Heart left ventricle (tissue), 16 donors: Measurements from ENCODE around the gene NKX3-2. TPM values are rescaled to one million over a fixed set of nuclear protein-coding genes. Genes with fewer than 3 reads are reported as not detected.

Source experiments
- ATAC-seq, 4 donors: fragments of 200-7000 bp; cut with Tn5 transposase; one replicate each; pipeline ENCODE4 v1.9.1; 2020 to 2022; ENCODE audit warnings: moderate library complexity in 4 of 4, mild to moderate bottlenecking in 3 of 4, moderate number of reproducible peaks in 1 of 4
- DNase-seq, 5 donors: peaks; one replicate each; pipeline ENCODE4 v3.0.0-alpha.2; 2020
- H3K27ac ChIP-seq, 12 donors: fragments of 200-600 bp; sonication (generic) in 4 of 12; one replicate each; pipeline versions ENCODE4 v1.5.0 to v1.8.0; 2016 to 2022; ENCODE audit warnings: mild to moderate bottlenecking in 2 of 12
- H3K27me3 ChIP-seq, 9 donors: fragments of 200-600 bp; sonication (generic) in 2 of 9; one replicate each; pipeline versions ENCODE4 v1.5.1 to v1.8.0; 2016 to 2022; ENCODE audit warnings: mild to moderate bottlenecking in 3 of 9
- H3K36me3 ChIP-seq, 9 donors: fragments of 200-600 bp; sonication (generic) in 2 of 9; one replicate each; pipeline versions ENCODE4 v1.5.0 to v1.8.0; 2018 to 2022; ENCODE audit warnings: mild to moderate bottlenecking in 2 of 9
- H3K4me1 ChIP-seq, 12 donors: fragments of 200-600 bp; sonication (generic) in 4 of 12; one replicate each; pipeline versions ENCODE4 v1.5.0 to v1.8.0; 2016 to 2022; ENCODE audit warnings: mild to moderate bottlenecking in 3 of 12
- H3K4me3 ChIP-seq, 12 donors: fragments of 200-600 bp; sonication (generic) in 4 of 12; one replicate each; pipeline versions ENCODE4 v1.5.0 to v1.8.0; 2017 to 2022; ENCODE audit warnings: mild to moderate bottlenecking in 9 of 12, moderate library complexity in 4 of 12
- H3K9me3 ChIP-seq, 12 donors: fragments of 200-600 bp; sonication (generic) in 4 of 12; one replicate each; pipeline versions ENCODE4 v1.5.0 to v1.8.0; 2016 to 2022; ENCODE audit warnings: mild to moderate bottlenecking in 1 of 12
- POLR2A ChIP-seq, 2 donors: fragments of 450-650 bp; IDR thresholded peaks; one replicate each; pipeline ENCODE4 v1.6.1; 2017; ENCODE audit warnings: antibody characterized with exemption in 2 of 2, mild to moderate bottlenecking in 2 of 2, moderate library complexity in 2 of 2
- WGBS, 4 donors: extraction: QIAGEN DNeasy Blood & Tissue Kit in 2 of 4; methylation state at CpG; one replicate each; pipeline versions ENCODE4 v1.1.5 to v1.1.7; 2013 to 2018; 5-methylcytosine and 5-hydroxymethylcytosine counted together
- intact Hi-C, 10 donors: fragments of 100-400 bp; cut with DNase I; formaldehyde crosslinking; loops; one replicate each; pipeline versions ENCODE4 v1.11.1 to v1.14.2; 2022
- polyA plus RNA-seq, 2 donors: library from polyadenylated mRNA; stranded (reverse); fragments of 200-250 nt; gene quantifications; one replicate each; pipeline ENCODE4 v1.2.3, GENCODE V29; 2013
- total RNA-seq, 9 donors: library from RNA; depleted of rRNA in 2 of 9; stranded (reverse); fragments of >200 nt in 2 of 9; fragmentation: NEBNext Ultra II Directional in 3 of 9; extraction: Animal tissue kit (Norgen Biotek cat#: 25700) in 3 of 9; gene quantifications; one replicate each; pipeline versions ENCODE4 v1.1.0 to v1.2.4, GENCODE V29; 2016 to 2023
- TF ChIP-seq, protein P1 (sequence below), 12 donors: fragments of 200-600 bp; sonication (generic) in 4 of 12; IDR thresholded peaks; one replicate each; pipeline versions ENCODE4 v1.5.0 to v1.8.0; 2018 to 2022; ENCODE audit warnings: antibody characterized with exemption in 12 of 12, mild to moderate bottlenecking in 5 of 12
- donor health status: ischemic (EF 13 %, LVEDD 7.1; RV severe dilation, severe dysfunction).
- donor health status: healthy with polysubstance abuse.
- donor health status: DM: no; HTN: yes; CAD: no.
- donor health status: DM: no; HTN: no; CAD: no.
- donor health status: ischemic (EF 25% LVEDD 6.9; RV normal size, moderate dysfunction).
- donor health status: ischemic (EF 25% LVEDD 5.7; RV mildly dilated, moderate dysfunction).
- donor health status: healthy.
- donor health status: DM: yes; HTN: yes; CAD: no.
- donor health status: ischemic (EF 35%, LVEDD 5.7; RV mildly dilated, moderate dysfunction).
- donor health status: nonischemic (EF 11% LVEDD 7.7; RV severe dilation, severe dysfunction).
- donor health status: DM: yes; HTN: yes; CAD: no.
- donor health status: PGD.
- donor health status: ischemic (EF 29% LVEDD 5.4; RV normal size, mild dysfunction).
- donor health status: nonischemic (EF 23%, LVEDD 6.1; RV moderate dilation, normal function).

The NKX3-2 gene
- total and polyA plus RNA-seq, 11 donors: 0.11 to 0.25 (median 0.16) TPM; not detected in 8

- ATAC-seq (no peak), DNase-seq (no peak)
- Histone ChIP-seq H3K27me3 (no peaks in the 10 kb centered on the region), H3K4me3 (no peak overlapping the region), H3K27ac (no peak overlapping the region), H3K4me1 (peaks cover 0 to 6% (median 0%) of the 10 kb centered on the region in 12 donors), H3K9me3 (no peaks in the 10 kb centered on the region), H3K36me3 (peaks cover 0 to 99% (median 91%) of the 10 kb centered on the region in 9 donors)
- TF ChIP-seq, protein P1, sequence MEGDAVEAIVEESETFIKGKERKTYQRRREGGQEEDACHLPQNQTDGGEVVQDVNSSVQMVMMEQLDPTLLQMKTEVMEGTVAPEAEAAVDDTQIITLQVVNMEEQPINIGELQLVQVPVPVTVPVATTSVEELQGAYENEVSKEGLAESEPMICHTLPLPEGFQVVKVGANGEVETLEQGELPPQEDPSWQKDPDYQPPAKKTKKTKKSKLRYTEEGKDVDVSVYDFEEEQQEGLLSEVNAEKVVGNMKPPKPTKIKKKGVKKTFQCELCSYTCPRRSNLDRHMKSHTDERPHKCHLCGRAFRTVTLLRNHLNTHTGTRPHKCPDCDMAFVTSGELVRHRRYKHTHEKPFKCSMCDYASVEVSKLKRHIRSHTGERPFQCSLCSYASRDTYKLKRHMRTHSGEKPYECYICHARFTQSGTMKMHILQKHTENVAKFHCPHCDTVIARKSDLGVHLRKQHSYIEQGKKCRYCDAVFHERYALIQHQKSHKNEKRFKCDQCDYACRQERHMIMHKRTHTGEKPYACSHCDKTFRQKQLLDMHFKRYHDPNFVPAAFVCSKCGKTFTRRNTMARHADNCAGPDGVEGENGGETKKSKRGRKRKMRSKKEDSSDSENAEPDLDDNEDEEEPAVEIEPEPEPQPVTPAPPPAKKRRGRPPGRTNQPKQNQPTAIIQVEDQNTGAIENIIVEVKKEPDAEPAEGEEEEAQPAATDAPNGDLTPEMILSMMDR (IDR thresholded peaks at IDR 0.05): no peak
- WGBS, 4 donors: 91 to 94% (median 93%) methylated on average over 5 of the region's 5 CpGs
- intact Hi-C loops: no loop called here
Observed at GRCh38 chr4:13584481-13584880, 40.2 kb upstream of the NKX3-2 start.

DNA sequence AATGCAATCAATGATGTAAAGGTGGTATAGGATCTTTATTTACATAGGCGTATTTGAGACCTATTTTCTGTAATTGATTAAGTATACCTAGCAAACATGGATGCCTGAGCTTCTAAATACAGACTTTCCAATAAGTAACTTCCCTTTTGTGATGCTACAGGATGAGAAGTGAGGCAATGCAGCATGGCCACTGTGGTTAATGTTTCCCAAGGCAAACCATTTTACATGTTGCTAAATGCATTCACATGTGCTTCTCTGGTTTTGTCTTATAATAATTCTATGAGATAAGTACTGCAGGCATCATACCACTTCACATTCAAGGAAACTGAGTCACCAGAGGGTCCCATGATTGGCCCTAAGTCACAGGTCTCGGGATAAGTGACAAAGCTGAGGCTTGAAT is 35.7 kb upstream of the NKX3-2 start:
- no peak for ATAC-seq
- no peak for TF ChIP-seq POLR2A (IDR thresholded peaks at IDR 0.05)
- TF ChIP-seq, protein P1 (IDR thresholded peaks at IDR 0.05): no peak
- DNase-seq: no peak
- 92 to 98% (median 94%) methylated on average over 2 of the region's 2 CpGs for WGBS, 4 donors
- Histone ChIP-seq H3K27ac (no peak overlapping the region), H3K9me3 (no peaks in the 10 kb centered on the region), H3K4me1 (no peaks in the 10 kb centered on the region), H3K27me3 (no peaks in the 10 kb centered on the region), H3K36me3 (peaks cover 0 to 99% (median 91%) of the 10 kb centered on the region in 9 donors), H3K4me3 (no peak overlapping the region)
- intact Hi-C loops: no loop called here

- H3K4me1 ChIP-seq: no peaks in the 10 kb centered on the region
- TF ChIP-seq, protein P1 (IDR thresholded peaks at IDR 0.05): no peak
- TF ChIP-seq POLR2A (IDR thresholded peaks at IDR 0.05): no peak
- H3K9me3 ChIP-seq: no peaks in the 10 kb centered on the region
- ATAC-seq: no peak
- H3K27ac ChIP-seq: no peak overlapping the region
- no peak for DNase-seq
- H3K4me3 ChIP-seq: no peak overlapping the region
- H3K36me3 ChIP-seq: peaks cover 0 to 100% (median 98%) of the 10 kb centered on the region in 9 donors
- intact Hi-C loops: no loop called here
- 96 to 100% (median 97%) methylated on average over 3 of the region's 3 CpGs for WGBS, 4 donors
- no peaks in the 10 kb centered on the region for H3K27me3 ChIP-seq
Observed at GRCh38 chr4:13577660-13578059, 33.4 kb upstream of the NKX3-2 start.

DNA sequence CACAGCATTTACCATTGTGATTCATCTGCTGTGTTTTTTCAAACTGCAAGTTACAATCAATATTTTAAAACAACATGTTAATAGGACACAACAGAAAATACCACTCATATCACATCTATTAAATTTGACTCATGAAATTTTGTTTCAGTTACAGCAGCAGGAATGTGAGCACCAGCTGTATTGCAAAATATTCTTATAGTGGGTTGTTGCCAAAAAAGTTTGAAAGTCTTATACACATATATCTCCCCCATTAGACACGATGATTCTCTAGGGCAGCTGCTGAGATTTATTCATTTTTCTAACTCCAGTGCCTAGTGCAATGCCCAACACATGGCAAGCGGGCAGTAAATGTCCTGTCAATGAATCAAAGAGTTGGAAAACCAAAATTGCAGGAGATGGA is 26.6 kb upstream of the NKX3-2 start:
- no peaks in the 10 kb centered on the region for H3K27me3 ChIP-seq
- TF ChIP-seq, protein P1 (IDR thresholded peaks at IDR 0.05): no peak
- no peak for TF ChIP-seq POLR2A (IDR thresholded peaks at IDR 0.05)
- intact Hi-C loops: no loop called here

More for the DNA sequence above, 26.6 kb upstream of the NKX3-2 start:
- Histone ChIP-seq H3K4me3 (no peak overlapping the region), H3K4me1 (no peaks in the 10 kb centered on the region), H3K9me3 (no peaks in the 10 kb centered on the region), H3K27ac (no peak overlapping the region), H3K36me3 (peaks cover 0 to 96% (median 81%) of the 10 kb centered on the region in 9 donors)
- DNase-seq (no peak), ATAC-seq (no peak)
- WGBS, 4 donors: 95 to 98% (median 97%) methylated on average over 2 of the region's 2 CpGs
